Astrocyte of the cerebellum (primary cell): ENCODE data around the gene SURF6.
"Not testable (repeated sequence)": the region's sequence is repeated elsewhere in the genome, so short reads cannot be mapped to it uniquely, and the experiment has no call there.

Source experiments
- DNase-seq: peaks from one replicate; pipeline ENCODE4 v3.0.0-alpha.2; 2011; ENCODE audit warnings: low read depth
- H3K4me3 ChIP-seq: 2 replicates; pipeline ENCODE4 v1.5.1; 2011; ENCODE audit warnings: mild to moderate bottlenecking, low read depth, low read length, moderate library complexity
- in situ Hi-C: cut with HindIII; loops from 2 replicates; pipeline ENCODE4 v1.10.0; 2017; ENCODE audit warnings: low sequenced_read_pairs
- TF ChIP-seq, protein P1 (sequence below): IDR thresholded peaks from 2 replicates; pipeline ENCODE4 v1.5.1; 2012; ENCODE audit warnings: low read length, low read depth, moderate library complexity, mild to moderate bottlenecking; ENCODE audit errors: missing control alignments

Gene SURF6

GRCh38 chr9:133323211-133323610 is 12.8 kb downstream of the SURF6 start:
- no peak overlapping the region for H3K4me3 ChIP-seq
- TF ChIP-seq, protein P1, sequence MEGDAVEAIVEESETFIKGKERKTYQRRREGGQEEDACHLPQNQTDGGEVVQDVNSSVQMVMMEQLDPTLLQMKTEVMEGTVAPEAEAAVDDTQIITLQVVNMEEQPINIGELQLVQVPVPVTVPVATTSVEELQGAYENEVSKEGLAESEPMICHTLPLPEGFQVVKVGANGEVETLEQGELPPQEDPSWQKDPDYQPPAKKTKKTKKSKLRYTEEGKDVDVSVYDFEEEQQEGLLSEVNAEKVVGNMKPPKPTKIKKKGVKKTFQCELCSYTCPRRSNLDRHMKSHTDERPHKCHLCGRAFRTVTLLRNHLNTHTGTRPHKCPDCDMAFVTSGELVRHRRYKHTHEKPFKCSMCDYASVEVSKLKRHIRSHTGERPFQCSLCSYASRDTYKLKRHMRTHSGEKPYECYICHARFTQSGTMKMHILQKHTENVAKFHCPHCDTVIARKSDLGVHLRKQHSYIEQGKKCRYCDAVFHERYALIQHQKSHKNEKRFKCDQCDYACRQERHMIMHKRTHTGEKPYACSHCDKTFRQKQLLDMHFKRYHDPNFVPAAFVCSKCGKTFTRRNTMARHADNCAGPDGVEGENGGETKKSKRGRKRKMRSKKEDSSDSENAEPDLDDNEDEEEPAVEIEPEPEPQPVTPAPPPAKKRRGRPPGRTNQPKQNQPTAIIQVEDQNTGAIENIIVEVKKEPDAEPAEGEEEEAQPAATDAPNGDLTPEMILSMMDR, result no peak
- in situ Hi-C loops, result no loop called here
- DNase-seq, result no peak

DNA sequence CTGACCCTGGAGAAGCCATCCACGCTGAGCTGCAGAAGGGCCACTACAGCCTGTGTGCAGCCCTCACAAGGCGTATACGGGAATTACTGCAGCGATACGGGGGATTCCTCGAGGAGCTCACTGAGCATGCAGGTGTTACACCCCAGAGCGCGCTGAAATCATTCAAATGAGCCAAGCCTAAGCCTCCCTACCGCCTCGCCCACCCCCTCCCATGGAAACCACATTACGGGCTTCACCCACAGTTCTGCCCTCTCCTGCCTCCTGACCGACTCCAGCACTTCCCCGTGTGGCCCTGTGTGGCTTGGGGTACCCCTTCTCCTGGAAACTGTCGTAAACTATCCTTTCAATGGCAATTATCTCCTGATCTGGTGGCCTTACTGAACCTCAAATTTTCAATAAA is 13.3 kb downstream of the SURF6 start:
- no peak for DNase-seq
- TF ChIP-seq, protein P1, result no peak
- in situ Hi-C loops, result no loop called here
- no peak overlapping the region for H3K4me3 ChIP-seq

GRCh38 chr9:133321411-133321935 is 14.5 kb downstream of the SURF6 start:
- in situ Hi-C loops, result no loop called here
- TF ChIP-seq, protein P1, result no peak

GRCh38 chr9:133320421-133320881 is 15.5 kb downstream of the SURF6 start:
- in situ Hi-C loops, result no loop called here
- no peak overlapping the region for H3K4me3 ChIP-seq
- TF ChIP-seq, protein P1, result no peak
- no peak for DNase-seq

More at GRCh38 chr9:133321411-133321935, 14.5 kb downstream of the SURF6 start:
- DNase-seq, result no peak
- no peak overlapping the region for H3K4me3 ChIP-seq

- DNase-seq, in situ Hi-C loops, H3K4me3 ChIP-seq: not testable (repeated sequence)
These were observed 18.4 kb downstream of the SURF6 start for GRCh38 chr9:133317551-133317950.

DNA sequence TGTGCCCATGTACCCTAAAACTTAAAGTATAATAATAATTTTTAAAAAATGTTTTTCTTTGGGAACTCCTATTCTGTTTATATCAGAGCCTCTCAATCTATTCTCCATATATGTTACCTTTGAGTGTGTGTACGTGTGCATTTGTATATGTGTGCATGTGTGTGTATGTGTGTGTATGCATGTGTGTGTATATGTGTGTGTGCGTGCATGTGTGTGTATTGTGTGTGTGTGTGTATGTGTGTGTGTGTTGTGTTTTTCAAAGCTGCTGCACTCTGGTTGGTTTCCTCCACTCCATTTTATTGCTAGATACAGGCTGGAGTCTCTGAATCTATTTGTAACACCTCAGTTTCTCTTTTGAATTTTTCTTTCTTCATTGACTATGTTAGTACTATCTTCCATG is 20.0 kb downstream of the SURF6 start:
- in situ Hi-C loops, result no loop called here
- TF ChIP-seq, protein P1, result no peak
- no peak for DNase-seq
- no peak overlapping the region for H3K4me3 ChIP-seq

DNA sequence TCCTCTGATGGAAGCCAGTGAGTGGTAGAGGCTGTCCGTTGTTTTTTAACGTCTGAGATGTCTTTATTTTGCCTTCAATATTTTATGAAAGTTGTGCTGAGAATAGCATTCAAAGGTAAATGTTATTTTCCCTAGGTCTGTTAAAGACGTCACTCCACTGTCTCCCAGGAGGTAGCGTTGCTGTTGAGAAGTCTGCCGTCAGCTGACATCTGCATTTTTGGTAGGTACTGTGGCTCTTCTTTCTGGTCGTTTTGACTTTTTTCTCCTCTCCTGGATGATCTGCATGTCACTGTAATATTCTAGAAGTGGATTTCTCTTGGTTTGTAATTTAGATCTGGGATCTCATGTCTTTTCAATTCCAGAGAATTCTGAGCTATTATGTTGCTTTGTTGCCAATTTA is 26.4 kb downstream of the SURF6 start:
- TF ChIP-seq, protein P1, result no peak
- in situ Hi-C loops, result no loop called here
- no peak overlapping the region for H3K4me3 ChIP-seq
- no peak for DNase-seq
